ENCODE measurements around the gene SCN2B.

SCN2B gene

DNA sequence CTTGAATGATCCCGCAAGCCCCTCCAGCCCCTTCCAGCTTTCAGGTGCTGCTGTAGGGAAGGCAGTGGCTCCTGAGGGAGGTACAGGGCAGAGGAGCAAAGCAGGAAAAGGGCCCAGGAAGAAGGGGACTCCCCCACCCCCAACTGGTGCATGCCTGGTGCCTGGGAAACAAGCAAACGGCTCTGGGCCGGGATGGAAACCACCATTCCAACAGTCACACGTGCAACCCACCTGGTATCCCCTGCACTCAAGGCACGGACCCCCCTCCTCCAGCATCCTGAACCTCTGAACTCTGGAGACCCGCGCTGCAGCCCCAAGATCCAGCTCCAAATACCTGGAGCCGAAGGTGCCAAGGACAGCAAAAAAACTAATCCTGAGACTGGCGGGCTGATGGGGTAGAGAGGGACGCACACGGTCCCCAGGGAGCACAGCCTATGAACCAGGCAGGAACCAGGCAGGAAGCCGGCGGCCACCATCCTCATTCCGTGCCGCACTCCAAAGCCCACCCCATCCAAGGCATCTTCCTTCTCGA is 24.4 kb downstream of the SCN2B start:
- no peak for DNase-seq

DNA sequence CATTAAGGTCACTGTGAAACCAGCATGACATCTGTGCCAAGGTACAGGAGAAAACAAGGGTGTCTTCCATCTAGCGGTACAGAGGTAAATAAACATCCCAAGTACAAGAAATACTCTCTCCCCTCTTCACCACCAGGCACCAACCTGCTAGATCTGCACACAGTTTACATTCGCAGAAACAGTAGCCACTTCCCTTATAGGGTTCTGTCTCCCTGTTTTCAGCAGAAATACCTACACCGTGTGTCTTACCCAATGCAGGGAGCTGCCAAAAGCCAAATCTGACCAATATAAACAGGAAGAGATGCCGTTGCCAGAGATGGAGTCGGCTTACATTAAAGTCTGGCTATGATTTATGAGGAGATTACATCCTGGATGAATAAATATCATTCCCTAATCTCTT is 25.0 kb downstream of the SCN2B start:
- DNase-seq, result no peak

DNA sequence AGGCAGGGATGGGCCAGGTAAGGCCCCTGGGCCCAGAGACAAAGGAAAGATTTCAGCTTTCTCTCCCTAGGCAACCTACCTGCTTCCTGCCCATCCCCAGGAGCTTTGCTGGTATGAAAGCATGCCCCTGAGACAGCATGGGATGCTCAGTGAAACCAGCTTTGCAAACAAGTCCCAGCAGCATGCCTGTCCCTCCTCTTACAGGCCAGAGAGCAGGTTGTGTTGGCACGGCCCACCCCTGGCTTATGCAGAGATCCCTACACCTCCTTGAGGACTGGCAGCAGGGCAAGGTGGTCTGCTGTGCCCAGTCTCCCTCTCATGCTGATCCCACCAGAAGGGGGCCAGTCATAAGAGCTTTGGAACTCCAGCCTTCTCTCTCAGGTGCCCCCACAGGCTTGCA is 26.9 kb downstream of the SCN2B start:
- no peak for DNase-seq

DNA sequence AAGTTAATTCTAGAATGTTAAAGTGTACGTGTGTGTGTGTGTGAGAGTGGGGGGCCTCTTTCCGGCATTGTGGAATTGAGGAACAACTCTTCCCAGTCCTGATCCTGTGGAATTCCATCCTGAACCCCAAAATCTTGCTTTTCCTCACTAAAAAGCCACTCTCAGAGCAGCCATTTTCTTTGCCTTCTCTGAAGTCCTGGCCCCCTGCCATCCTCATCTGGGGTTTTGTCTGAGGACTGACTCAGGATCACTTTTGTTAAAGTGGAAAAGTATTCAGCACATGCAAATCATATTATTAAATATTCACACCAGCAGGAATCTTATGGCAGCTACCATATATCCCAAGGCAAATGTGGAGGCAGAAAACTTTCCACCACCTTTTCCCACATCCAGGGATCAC is 27.6 kb downstream of the SCN2B start:
- DNase-seq, result no peak

DNA sequence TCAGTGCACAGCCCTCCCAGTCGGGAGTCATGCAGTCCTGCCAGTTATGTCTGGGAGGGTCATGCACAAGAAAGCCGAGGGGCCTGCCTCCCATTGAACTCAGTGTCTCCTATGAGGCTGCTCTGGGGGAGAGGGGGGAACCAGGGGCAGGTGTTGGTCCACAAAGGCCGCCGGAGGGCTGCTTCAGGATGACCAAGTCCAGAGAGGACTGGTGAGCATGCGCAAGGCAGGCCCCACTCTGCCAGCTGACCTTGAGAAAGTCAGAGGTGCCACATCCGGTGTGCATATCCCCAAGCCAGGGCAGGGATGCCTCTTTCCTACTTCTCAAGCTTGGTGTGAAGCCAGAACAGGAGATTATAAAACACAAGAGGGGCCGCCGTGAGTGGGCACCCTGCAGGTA is 28.2 kb downstream of the SCN2B start:
- no peak for DNase-seq

DNA sequence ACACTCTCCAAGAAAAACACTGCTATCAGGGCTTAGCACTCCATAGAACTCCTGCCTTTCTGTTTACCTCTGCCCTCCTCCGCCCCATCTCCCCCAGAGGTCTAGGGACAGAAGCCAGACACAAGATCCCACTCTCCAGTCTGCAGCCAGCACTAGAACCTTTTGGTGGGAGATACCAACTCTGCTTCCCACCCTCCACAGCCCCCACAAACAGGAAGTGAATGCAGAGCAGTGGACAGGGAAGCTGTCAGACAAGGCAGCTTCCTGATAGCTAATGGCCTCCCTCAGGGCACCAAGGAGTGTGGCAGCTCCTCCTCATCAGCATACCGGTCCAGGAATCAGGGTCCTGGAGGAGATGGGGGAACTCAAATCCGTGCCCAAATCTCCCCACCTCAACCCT is 28.9 kb downstream of the SCN2B start:
- no peak for DNase-seq

DNA sequence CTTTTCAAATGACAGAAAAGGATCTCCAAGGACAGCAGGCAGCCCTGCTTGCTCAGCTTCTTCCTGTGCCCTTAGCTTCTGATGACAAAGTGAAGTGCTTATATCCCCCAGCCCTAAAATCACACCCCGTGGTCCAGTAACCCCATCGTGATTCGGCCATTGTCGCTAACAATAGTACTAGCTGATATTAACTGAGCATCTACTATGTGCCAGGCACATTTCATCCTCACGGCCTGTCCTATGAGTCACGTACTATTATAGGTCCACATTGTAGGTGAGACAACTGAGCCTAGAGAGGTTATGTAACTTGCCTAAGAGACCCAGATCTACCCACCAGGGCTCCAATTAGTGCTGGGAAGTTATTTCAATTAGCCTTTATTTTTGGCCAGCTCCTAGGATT is 29.9 kb downstream of the SCN2B start:
- no peak for DNase-seq

DNA sequence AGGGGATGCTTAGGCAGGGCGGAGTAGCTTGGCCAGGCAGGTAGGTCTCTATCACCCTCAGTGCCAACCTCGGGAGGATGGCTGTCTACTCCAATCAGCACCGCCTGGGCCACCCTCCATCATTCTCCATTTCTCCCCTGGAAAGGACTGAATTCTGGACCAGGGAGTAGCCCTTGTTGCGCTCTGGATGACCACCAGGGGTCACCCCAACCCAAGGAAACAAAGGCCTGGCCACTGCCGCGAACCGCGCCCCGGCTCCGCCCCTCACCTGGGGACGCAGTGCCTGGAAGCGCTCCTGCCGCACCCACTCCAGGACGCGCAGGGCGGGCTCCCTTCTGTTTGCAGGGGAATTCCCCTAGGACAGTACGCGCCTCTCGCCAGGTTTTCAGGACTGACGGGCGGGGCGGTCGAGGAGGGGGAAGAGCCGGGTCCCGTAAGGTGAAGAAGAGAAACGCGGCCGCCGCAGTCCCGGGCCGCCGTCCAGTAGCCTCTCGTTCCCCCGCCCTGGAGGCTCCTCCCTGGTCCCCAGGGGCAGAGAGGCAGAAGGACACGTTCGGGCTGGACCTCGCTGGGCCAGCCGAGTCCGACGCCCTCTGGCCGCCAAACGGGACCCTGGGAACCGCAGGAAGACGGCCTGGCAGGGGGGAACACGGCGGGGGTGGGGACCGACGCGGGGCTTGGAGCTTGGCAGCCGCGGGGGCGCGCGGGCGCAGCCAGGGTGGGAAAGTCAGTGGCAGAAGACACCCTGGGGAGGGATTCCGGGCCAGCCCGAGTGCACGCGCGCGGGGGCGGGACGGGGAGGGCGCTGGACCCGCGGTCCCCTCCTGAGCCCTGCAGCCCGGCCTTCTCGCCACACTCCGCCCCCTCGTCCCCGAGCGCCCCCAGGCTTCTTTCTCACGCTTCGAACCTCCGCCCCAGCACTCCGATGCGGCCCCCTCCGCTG is 30.9 kb downstream of the SCN2B start:
- peak; percentile 22 for DNase-seq

DNA sequence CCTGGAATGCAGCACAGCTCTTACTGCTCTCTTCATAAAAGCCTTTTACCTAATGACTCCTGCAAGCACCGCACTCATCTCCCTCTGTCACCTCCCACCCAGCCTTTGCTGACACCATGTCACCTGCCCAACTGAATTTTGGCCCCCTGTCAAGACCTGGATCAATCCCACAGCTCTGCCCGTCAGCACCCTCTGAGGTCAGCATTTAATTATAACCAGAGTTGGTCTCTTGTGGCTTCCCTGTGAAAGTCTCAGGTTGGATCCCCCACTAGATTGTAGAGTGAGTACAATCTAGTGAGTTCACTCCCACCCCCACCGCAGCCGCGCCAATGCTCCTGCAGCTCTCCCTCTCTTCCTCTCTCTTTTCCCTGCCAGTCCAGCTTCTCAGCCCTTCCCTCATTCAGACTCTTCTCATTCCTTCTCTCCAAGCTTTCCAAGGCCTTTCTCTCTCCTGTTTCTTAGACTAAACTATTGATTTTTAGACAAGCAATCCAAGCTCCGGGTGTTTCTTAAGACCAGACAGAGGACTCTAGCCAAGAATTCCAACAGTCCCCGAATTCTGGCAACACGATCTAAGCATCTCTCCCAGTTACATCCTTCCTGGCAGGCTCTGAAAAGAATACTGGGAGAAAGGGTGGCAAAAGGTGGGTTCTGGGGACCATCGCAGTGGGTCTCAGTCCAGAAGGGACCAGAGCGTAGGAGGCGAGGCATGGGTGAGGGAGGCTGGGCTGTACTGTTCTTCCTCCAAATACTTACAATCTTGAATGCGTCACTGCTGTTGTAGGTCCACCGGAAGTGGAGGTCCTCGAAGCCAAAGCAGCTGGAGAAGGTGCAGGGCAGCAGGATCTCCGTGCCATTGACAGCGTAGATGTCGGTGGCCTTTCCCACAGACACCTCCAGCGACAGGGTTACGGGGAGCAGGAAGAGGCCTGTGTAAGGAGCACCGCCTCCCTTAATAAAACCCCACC is 31.9 kb downstream of the SCN2B start:
- DNase-seq, result no peak

DNA sequence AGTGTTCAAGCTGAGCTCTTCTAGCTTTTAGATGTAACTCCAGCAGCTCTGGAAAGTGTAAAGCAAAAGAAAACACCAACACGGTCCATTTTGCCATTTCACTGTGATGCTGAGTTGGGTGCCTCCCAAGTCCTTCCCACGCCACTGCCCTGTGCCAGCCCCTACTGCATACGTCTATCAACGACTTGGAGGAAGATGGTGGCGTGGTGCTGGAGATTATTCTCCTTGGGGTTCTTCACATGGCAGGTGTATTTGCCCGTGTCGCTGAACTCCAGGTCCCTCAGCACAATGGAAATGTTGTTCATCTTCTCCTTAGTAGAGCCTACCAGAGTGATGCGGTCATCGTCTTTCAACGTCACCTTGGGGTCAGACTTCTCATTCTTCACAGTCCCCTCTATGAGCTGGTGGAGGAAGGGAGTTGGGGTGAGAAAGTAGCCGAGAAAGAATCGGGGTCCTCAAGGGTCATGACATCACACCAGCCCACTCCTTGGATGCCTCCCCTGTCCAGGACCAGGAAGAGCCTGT is 32.7 kb downstream of the SCN2B start:
- no peak for DNase-seq

DNA sequence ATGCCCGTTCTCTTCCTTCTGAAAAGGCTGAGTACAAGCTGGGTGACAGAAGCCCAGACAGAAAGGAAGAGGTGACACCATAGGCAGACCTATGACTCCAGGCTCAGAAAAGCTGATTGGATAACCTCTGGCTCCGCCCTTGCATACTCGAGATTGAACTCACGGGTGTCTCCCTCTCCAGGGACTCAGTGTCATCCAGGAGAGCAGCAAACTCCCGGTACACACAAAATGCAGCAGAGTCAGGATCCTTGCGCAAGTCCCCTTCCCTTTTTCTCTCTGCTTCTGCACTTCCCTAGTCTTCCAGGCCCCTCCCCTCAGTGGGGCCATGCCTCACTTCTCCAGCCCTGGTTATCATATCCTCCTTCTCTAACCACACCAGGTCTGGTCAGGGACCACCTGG is 33.6 kb downstream of the SCN2B start:
- DNase-seq, result no peak

DNA sequence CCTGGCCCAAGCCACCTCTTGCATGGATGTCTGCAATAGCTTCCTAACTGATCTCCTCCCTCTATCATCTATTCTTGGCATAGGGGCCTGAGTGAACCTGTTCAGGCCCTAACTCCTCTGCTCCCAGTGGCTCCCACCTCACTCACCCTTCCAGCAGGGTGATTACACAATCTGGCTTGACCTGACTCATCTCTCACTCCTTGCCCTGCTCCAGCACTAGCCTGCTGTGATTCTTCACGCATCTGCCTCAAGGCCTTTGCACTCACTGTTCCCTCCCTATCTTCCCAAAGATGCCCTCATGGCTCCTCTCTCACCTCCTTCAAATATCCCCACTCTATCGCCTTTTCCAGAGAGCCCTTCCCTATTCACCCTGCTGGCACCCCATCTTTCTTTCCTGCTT is 34.4 kb downstream of the SCN2B start:
- no peak for DNase-seq

DNA sequence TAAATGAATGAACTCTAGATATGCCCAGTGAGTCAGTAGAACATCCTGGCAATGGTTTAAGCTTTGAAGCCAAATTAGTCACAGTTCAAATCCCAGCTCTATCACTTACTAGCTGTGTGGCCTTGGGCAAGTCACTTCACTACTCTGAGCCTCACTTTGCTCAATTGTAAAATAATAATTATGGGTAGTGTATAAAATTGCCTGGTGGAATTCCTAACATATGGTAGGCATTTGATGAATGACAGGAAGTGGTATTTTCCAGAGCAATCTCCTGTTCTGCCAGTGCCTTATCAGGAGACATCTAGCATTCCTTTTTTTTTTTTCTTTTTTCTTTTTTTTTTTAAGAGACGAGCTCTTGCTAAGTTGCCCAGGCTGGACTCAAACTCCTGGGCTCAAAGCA is 36.9 kb downstream of the SCN2B start:
- DNase-seq, result no peak

DNA sequence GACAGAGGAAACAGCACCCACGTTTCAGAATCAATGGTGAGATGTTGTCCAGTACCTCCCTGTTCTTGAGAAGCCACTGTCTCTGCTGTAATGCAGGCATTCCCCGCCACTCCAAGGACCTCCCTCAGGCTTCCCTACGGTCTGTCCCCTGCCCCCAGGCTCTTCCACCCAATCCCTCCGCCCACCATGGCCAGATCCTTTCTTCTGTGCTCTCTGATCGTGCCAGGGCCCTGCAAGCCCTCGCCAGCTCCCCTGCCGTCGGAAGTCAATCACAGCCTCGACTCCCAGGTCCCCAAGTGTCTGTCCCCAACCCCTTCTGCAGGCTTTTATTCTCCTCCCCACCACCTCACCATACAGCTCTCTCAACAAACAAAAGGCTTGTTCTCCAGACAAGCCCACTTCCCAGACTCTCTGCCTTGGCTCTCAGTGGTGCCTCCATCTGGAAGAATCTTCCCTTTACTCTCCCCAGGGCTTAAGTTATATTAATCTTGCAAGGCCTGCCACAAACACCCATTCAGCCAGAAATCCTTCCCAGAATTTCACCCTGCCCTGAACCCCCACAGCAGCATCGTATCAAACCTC is 37.5 kb downstream of the SCN2B start:
- DNase-seq, result no peak

DNA sequence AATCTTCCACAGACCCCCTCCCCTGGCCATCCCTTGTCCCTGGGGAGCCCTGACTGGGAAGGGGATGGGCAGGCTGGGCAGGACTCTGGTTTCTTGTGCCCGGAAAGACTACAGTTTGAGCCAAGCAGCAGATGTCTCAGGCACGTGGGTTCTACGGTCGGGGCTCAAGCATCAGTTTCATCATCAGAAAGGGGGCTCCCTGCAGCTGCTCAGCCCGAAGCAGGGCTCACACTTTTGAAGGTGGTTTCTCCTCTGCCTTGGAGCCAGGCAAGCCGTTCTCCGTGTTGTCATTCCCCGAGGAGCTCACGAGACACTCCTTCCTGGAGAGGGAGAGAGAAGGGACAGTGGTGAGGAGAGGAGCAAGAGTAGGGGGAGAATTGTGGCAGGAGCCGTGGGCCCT is 39.6 kb downstream of the SCN2B start:
- no peak for DNase-seq

DNA sequence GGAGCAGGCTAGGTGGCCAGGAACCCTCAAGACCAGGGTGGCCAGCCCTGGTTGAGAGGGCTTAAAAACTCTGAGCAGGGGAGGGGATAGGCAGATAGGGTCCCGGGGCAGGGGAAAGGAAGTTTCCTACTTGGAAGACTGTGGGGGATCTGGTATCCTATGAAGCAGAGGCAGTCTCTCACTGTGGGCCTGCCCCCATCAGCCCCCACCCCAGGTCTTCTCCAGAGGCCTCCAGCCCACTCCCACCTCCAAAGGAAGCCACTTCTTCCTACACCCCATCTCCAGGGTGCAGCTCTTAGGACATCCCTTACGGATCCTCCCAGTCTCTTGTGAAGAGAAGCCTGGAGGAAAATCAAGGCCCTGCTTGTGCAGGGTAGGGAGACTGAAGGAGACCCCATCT is 40.1 kb downstream of the SCN2B start:
- no peak for DNase-seq

DNA sequence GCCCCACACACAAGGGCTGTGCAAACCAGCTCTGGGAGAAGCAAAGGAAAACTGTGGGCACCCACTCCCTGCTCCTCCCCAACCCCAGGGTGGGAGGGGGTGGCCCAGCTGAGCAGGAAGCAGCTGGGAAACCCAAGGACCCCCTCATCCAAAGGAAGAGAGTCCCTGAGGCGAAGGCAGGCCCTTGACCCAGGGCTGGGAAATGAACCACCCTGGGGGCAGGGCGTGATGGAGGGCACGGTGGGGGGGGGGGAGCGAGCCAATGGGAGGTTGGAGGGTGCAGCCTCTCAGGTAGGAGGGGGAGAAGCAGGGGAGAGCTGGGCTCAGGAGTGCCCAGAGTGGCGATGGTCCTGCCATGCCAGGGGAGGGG is 40.7 kb downstream of the SCN2B start:
- DNase-seq, result no peak

DNA sequence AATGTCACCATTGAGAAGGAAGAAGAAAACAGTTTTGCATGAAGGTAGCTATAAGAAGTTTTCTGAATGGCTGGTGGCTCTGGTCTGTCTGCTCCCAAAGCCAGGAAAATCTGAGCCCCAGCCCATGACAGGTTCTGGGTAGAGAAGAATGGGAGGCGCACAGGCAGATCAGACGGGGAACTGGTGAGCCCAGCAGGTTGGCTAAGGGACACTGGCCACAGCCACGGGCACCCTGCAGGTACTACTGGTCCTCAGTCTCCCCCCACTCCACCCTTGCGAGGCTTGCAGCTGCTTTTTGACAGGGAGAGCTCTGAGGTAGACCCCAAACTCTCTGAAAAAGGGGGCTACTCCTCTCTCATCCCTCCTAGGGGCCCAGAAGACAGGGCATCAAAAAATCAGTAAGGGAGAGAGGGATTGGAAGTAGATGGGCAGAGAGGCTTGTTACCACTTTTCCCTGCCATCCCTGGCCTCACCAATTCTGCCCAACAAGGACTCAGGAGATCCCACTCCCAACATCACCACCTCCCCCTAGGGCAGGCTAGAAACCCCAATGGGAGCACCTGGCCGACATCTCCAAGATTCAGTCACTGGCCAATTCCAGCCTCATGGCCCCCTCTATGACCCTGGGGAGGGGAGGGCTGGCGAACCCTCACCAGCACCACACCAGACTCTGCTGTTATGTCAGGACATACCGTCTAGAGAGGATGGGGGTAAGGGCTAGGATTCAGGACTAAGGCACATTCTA is 41.2 kb downstream of the SCN2B start:
- no peak for DNase-seq

DNA sequence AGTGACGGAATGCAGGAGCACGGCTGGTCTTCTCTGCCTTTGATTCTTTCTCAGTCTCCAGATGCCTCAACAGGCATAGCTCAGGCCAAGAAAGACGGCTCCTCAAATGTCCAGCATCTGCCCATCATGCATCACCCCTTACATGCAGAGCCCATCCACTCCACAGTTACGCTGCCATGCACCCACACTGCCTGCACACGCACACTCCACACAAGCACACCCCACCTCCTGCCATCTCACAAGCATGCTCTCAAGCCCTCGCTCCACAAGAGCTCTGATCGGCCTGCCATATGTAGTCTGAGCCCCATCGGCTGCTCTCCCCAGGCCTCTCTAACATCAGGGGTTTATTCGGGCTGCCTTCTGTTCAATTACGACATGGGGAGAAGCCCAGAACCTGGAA is 42.6 kb downstream of the SCN2B start:
- DNase-seq, result no peak

DNA sequence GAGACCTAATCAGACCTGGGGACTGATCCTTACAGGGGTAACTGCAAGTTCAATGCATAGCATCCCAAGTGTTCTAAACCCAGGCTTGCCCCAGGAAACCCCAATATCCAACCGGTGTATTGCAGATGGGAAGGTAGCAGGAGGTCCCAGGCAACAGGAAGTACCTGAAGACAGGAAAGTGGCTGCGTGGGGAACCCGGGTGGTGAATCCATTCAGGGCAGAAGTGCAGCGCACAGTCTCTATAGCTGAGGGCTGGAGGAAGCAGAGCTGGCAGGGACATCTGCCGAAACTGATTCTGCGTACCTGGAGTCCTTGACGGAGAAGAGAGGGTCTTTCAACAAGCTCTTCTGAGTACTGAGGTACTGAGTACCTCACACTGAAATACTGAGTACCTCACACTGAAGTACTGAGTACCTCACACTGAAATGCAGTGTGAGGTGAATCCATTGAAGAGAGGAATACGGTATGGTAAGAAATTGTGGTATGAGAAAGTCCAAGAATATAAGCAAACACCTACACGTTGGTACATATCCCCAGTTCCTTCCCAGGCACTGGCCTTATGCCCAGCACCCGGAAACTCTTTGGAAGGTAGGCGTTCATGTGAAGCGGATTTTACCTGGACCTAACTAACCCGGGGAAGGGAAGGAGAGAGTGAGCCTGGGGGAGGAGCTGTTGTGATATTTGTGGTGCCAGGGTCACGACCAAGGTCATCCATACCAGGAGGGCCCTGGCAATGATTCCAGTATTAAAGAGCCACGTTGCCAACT is 43.9 kb downstream of the SCN2B start:
- no peak for DNase-seq

DNA sequence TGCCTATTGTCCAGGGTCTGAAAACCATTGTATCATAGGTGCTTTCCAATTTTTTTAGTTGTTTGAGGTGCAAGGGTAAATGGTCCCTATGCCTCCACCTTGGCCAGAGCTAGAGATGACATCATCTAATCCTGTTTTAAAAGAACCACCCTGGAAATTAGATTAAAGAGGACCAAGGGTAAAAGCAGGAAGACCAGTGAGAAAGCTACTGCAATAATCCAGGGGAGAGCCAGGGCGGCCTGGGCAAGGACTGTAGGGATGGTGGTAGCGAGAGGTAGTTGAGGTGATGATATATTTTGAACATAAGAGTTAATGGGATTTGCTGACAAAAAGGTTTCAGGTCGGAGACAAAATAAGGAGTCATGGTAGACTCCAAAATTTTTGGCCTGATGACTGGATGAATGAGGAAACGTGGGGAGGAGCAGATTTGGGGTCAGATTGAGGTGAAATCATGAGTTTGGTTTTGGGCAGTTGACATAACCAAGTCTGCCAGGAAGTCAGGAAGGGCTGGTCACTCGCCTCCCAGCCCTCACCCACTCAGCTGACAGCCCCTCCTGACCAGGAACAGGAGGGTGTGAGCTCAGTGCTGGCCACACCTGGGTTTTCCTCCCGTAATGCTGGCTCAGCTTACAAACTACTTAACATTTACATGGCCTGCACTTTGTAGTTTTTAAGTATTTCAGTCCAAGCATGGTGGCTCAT is 46.8 kb downstream of the SCN2B start:
- no peak for DNase-seq
